Lung (tissue), 12 donors: ENCODE measurements around the gene BCAS3. TPM values are rescaled to one million over a fixed set of nuclear protein-coding genes. Genes with fewer than 3 reads are reported as not detected.

Source experiments
- ATAC-seq: fragments of 200-7000 bp; cut with Tn5 transposase; one replicate; pipeline ENCODE4 v1.9.1; 2020; ENCODE audit warnings: moderate number of reproducible peaks; ENCODE audit not compliant: insufficient read depth, low FRiP score
- DNase-seq, 3 donors: peaks; one replicate each; pipeline ENCODE4 v3.0.0-alpha.2; 2013 to 2017
- H3K27ac ChIP-seq, 2 donors: one replicate each; pipeline ENCODE4 v1.5.1; 2013; ENCODE audit warnings: mild to moderate bottlenecking in 2 of 2, moderate library complexity in 2 of 2, control low read depth in 1 of 2, inconsistent platforms in 1 of 2, low read depth in 1 of 2, low read length in 1 of 2
- H3K27me3 ChIP-seq, 3 donors: one replicate each; pipeline ENCODE4 v1.5.1; 2013; ENCODE audit warnings: low read length in 2 of 3; ENCODE audit not compliant: control insufficient read depth in 3 of 3, insufficient read depth in 3 of 3
- H3K36me3 ChIP-seq, 4 donors: one replicate each; pipeline ENCODE4 v1.5.1; 2013; ENCODE audit warnings: low read length in 4 of 4, mild to moderate bottlenecking in 1 of 4, moderate library complexity in 1 of 4; ENCODE audit not compliant: control insufficient read depth in 4 of 4, insufficient read depth in 4 of 4
- H3K4me1 ChIP-seq, 5 donors: one replicate each; pipeline ENCODE4 v1.5.1; 2013; ENCODE audit warnings: low read length in 5 of 5, mild to moderate bottlenecking in 2 of 5, moderate library complexity in 1 of 5; ENCODE audit not compliant: control insufficient read depth in 5 of 5, insufficient read depth in 5 of 5
- H3K4me3 ChIP-seq: one replicate; pipeline ENCODE4 v1.5.1; 2013; ENCODE audit warnings: mild to moderate bottlenecking, control low read depth, moderate library complexity
- H3K9ac ChIP-seq, 2 donors: one replicate each; pipeline ENCODE4 v1.5.1; 2013; ENCODE audit warnings: low read length in 2 of 2, control low read depth in 1 of 2; ENCODE audit not compliant: insufficient read depth in 1 of 2
- H3K9me3 ChIP-seq, 4 donors: one replicate each; pipeline ENCODE4 v1.5.1; 2013; ENCODE audit warnings: low read length in 3 of 4, mild to moderate bottlenecking in 1 of 4, moderate library complexity in 1 of 4; ENCODE audit not compliant: control insufficient read depth in 4 of 4, insufficient read depth in 3 of 4
- CTCF ChIP-seq: IDR thresholded peaks from 2 replicates; pipeline ENCODE4 v1.5.1; 2012; ENCODE audit warnings: mild to moderate bottlenecking; ENCODE audit errors: control extremely low read depth, extremely low read depth
- WGBS, 2 donors: extraction: QIAGEN DNeasy Blood & Tissue Kit; methylation state at CpG; one replicate each; pipeline ENCODE4 v1.1.7; 2013; 5-methylcytosine and 5-hydroxymethylcytosine counted together
- polyA plus RNA-seq, 2 donors: library from polyadenylated mRNA; stranded (reverse); fragments of 200-250 nt; gene quantifications; one replicate each; pipeline ENCODE4 v1.2.1, GENCODE V29; 2013
- total RNA-seq, 2 donors: library from RNA; depleted of rRNA in 1 of 2; stranded (reverse); fragments of >200 nt in 1 of 2; gene quantifications; one replicate each; pipeline ENCODE4 v1.2.1, GENCODE V29; 2014 to 2021
- donor health status: control.
- donor health status: control.
- donor health status: Bipolar disorder and iron deficiency.
- donor health status: healthy.
- donor health status: DM: yes; HTN: yes; CAD: no.

Gene BCAS3
- total and polyA plus RNA-seq, 4 donors, result 4.0 to 101 (median 20.3) TPM

- ATAC-seq (no peak), DNase-seq (peak in 2 of 3 donors; percentile 45 to 58)
- WGBS, 2 donors, result 91 to 93% methylated on average over 2 of the region's 2 CpGs
- no peaks in the 10 kb centered on the region for H3K27me3 ChIP-seq
- H3K4me1 ChIP-seq, result peaks cover 0 to 14% (median 0%) of the 10 kb centered on the region in 5 donors
- H3K36me3 ChIP-seq, result no peaks in the 10 kb centered on the region
- H3K9ac ChIP-seq, result no peak overlapping the region
- no peak for TF ChIP-seq CTCF
- no peak overlapping the region for H3K4me3 ChIP-seq
- no peak overlapping the region for H3K27ac ChIP-seq
- H3K9me3 ChIP-seq, result no peaks in the 10 kb centered on the region
Observed at GRCh38 chr17:61179380-61179806, 501.7 kb downstream of the BCAS3 start.

- ATAC-seq (no peak), DNase-seq (peak; percentile 30 to 79 (median 56))
- Histone ChIP-seq H3K27me3 (no peaks in the 10 kb centered on the region), H3K9ac (no peak overlapping the region), H3K4me3 (no peak overlapping the region), H3K27ac (no peak overlapping the region), H3K9me3 (no peaks in the 10 kb centered on the region), H3K36me3 (no peaks in the 10 kb centered on the region), H3K4me1 (peaks cover 0 to 14% (median 1%) of the 10 kb centered on the region in 5 donors)
- TF ChIP-seq CTCF, result no peak
- 61 to 81% methylated on average over 2 of the region's 2 CpGs for WGBS, 2 donors
Observed at GRCh38 chr17:61183793-61184192, 506.1 kb downstream of the BCAS3 start.

GRCh38 chr17:61185385-61185784, 507.7 kb downstream of the BCAS3 start:
- TF ChIP-seq CTCF, result no peak
- Histone ChIP-seq H3K4me3 (no peak overlapping the region), H3K36me3 (no peaks in the 10 kb centered on the region), H3K4me1 (peaks cover 0 to 3% (median 1%) of the 10 kb centered on the region in 5 donors), H3K9me3 (no peaks in the 10 kb centered on the region), H3K27ac (no peak overlapping the region), H3K9ac (no peak overlapping the region), H3K27me3 (no peaks in the 10 kb centered on the region)
- ATAC-seq, result no peak
- WGBS, 2 donors, result 94 to 96% methylated on average over 4 of the region's 4 CpGs
- no peak for DNase-seq

GRCh38 chr17:61187038-61187437, 509.4 kb downstream of the BCAS3 start:
- Histone ChIP-seq H3K27ac (no peak overlapping the region), H3K9me3 (no peaks in the 10 kb centered on the region), H3K27me3 (no peaks in the 10 kb centered on the region), H3K9ac (no peak overlapping the region), H3K36me3 (no peaks in the 10 kb centered on the region), H3K4me3 (no peak overlapping the region), H3K4me1 (peaks cover 0 to 2% (median 0%) of the 10 kb centered on the region in 5 donors)
- ATAC-seq, result peak; percentile 34
- 66 to 72% methylated on average over 2 of the region's 2 CpGs for WGBS, 2 donors
- no peak for TF ChIP-seq CTCF
- DNase-seq, result no peak
